ENCODE data around the gene TRPC4AP.

Gene TRPC4AP

GRCh38 chr20:35003211-35004031 lies 89.2 kb downstream of the TRPC4AP start:
- Histone ChIP-seq H3K27ac (no peak overlapping the region), H3K36me3 (peaks cover 100% of the 10 kb centered on the region), H3K4me3 (no peak overlapping the region), H4K20me1 (peaks cover 70% of the 10 kb centered on the region), H3K9ac (no peak overlapping the region), H3K4me2 (no peak overlapping the region), H3K27me3 (no peaks in the 10 kb centered on the region), H3K4me1 (no peaks in the 10 kb centered on the region), H3K9me3 (no peaks in the 10 kb centered on the region)
- no peak for TF ChIP-seq Cebpa-rat (IDR thresholded peaks at IDR 0.05)

- Histone ChIP-seq H3K4me2 (no peak overlapping the region), H3K4me3 (no peak overlapping the region), H3K36me3 (peaks cover 100% of the 10 kb centered on the region), H3K9ac (no peak overlapping the region), H4K20me1 (peaks cover 73% of the 10 kb centered on the region), H3K9me3 (no peaks in the 10 kb centered on the region), H3K27ac (no peak overlapping the region), H3K4me1 (no peaks in the 10 kb centered on the region), H3K27me3 (no peaks in the 10 kb centered on the region)
- TF ChIP-seq Cebpa-rat (IDR thresholded peaks at IDR 0.05) = no peak
These were observed 90.0 kb downstream of the TRPC4AP start for GRCh38 chr20:35002426-35003210.

DNA sequence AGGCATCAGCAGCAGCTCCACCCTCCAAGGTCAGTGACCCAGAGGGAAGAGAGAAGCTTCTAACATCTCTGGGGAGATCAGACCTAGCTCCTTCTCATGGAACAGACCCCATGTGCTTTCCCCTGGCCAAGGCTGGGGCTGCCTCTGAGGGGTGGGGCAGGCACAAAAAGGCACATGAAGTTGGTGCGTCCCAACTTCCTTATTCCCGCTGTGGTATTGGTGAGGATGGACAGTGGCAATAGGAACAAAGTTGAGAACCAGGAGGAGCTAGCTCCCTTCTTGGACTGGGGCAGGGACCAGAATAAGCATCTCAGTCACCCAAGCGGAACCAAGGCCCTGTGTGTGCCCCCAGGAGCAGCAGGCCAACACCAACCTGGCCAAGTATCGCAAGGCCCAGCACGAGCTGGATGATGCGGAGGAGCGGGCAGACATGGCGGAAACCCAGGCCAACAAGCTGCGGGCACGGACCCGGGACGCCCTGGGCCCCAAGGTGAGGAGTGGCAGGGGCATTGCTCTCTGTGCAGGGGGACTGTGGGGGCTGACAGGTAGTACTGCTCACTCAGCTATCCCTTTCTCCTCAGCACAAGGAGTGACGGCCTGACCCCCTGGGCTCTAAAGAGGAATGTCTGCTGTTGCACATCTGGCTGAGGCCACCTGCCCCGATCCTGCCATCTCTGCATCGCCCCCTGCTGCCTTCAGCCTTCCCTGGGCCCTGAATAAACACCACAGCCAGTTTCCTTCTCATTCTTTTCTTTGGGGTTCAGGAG lies 90.8 kb downstream of the TRPC4AP start:
- TF ChIP-seq Cebpa-rat (IDR thresholded peaks at IDR 0.05) = no peak
- H3K4me1 ChIP-seq = no peaks in the 10 kb centered on the region
- H3K4me2 ChIP-seq = no peak overlapping the region
- H3K9ac ChIP-seq = no peak overlapping the region
- H3K27me3 ChIP-seq = no peaks in the 10 kb centered on the region
- no peaks in the 10 kb centered on the region for H3K9me3 ChIP-seq
- no peak overlapping the region for H3K4me3 ChIP-seq
- peaks cover 99% of the 10 kb centered on the region for H3K36me3 ChIP-seq
- H4K20me1 ChIP-seq = peaks cover 69% of the 10 kb centered on the region
- no peak overlapping the region for H3K27ac ChIP-seq

GRCh38 chr20:35000922-35001595 lies 91.5 kb downstream of the TRPC4AP start:
- H3K4me3 ChIP-seq = no peak overlapping the region
- H3K36me3 ChIP-seq = peaks cover 99% of the 10 kb centered on the region
- H3K27me3 ChIP-seq = no peaks in the 10 kb centered on the region

GRCh38 chr20:35000311-35000921 lies 92.2 kb downstream of the TRPC4AP start:
- Histone ChIP-seq H3K9ac (no peak overlapping the region), H3K4me3 (no peak overlapping the region), H4K20me1 (peaks cover 59% of the 10 kb centered on the region), H3K27me3 (no peaks in the 10 kb centered on the region), H3K36me3 (peaks cover 99% of the 10 kb centered on the region), H3K4me1 (no peaks in the 10 kb centered on the region), H3K27ac (no peak overlapping the region), H3K9me3 (no peaks in the 10 kb centered on the region), H3K4me2 (no peak overlapping the region)
- no peak for TF ChIP-seq Cebpa-rat (IDR thresholded peaks at IDR 0.05)

More at GRCh38 chr20:35000922-35001595, 91.5 kb downstream of the TRPC4AP start:
- H3K4me2 ChIP-seq = no peak overlapping the region
- H4K20me1 ChIP-seq = peaks cover 64% of the 10 kb centered on the region
- H3K9ac ChIP-seq = no peak overlapping the region
- H3K9me3 ChIP-seq = no peaks in the 10 kb centered on the region
- H3K27ac ChIP-seq = no peak overlapping the region
- TF ChIP-seq Cebpa-rat (IDR thresholded peaks at IDR 0.05) = no peak
- no peaks in the 10 kb centered on the region for H3K4me1 ChIP-seq

DNA sequence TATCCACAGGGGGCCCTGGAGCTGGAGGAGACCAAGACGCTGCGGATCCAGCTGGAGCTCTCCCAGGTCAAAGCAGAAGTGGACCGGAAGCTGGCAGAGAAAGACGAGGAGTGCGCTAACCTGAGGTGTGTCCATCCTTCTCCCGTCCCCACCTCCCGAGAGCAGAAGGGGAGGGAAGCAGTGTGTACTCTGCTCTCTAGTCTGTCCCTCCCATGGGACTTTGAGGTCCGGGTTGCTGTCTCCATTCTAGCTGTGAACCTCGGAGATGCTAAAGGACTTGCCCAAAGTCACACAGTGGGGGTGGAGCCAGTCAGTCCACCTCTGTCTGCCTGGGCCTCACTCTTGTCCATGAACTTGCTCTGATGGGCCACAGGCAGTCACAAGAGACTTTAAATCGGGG lies 92.8 kb downstream of the TRPC4AP start:
- Histone ChIP-seq H3K9me3 (no peaks in the 10 kb centered on the region), H3K9ac (no peak overlapping the region), H3K27me3 (no peaks in the 10 kb centered on the region), H4K20me1 (peaks cover 55% of the 10 kb centered on the region), H3K4me1 (no peaks in the 10 kb centered on the region), H3K4me3 (no peak overlapping the region), H3K27ac (no peak overlapping the region), H3K36me3 (peaks cover 99% of the 10 kb centered on the region), H3K4me2 (no peak overlapping the region)
- TF ChIP-seq Cebpa-rat (IDR thresholded peaks at IDR 0.05) = no peak

DNA sequence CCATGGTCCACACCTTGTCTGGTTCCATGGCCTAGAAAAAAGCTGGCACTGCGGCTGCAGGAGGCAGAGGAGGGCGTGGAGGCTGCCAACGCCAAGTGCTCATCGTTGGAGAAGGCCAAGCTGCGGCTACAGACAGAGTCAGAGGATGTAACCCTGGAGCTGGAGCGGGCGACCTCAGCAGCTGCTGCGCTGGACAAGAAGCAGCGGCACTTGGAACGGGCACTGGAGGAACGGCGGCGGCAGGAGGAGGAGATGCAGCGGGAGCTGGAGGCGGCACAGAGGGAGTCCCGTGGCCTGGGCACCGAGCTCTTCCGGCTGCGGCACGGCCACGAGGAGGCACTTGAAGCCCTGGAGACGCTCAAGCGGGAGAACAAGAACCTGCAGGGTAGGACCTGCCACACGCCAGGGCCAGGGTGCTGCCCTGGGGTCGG lies 93.6 kb downstream of the TRPC4AP start:
- H3K9ac ChIP-seq = no peak overlapping the region
- H3K4me1 ChIP-seq = no peaks in the 10 kb centered on the region
- no peak overlapping the region for H3K4me3 ChIP-seq
- no peaks in the 10 kb centered on the region for H3K27me3 ChIP-seq
- H3K9me3 ChIP-seq = no peaks in the 10 kb centered on the region
- peaks cover 99% of the 10 kb centered on the region for H3K36me3 ChIP-seq
- H3K27ac ChIP-seq = no peak overlapping the region
- no peak for TF ChIP-seq Cebpa-rat (IDR thresholded peaks at IDR 0.05)
- no peak overlapping the region for H3K4me2 ChIP-seq
- H4K20me1 ChIP-seq = peaks cover 56% of the 10 kb centered on the region

GRCh38 chr20:34998331-34998950 lies 94.2 kb downstream of the TRPC4AP start:
- Histone ChIP-seq H3K9me3 (no peaks in the 10 kb centered on the region), H3K4me2 (no peak overlapping the region), H3K27ac (no peak overlapping the region), H4K20me1 (peaks cover 58% of the 10 kb centered on the region), H3K36me3 (peaks cover 99% of the 10 kb centered on the region), H3K4me3 (no peak overlapping the region), H3K9ac (no peak overlapping the region), H3K4me1 (no peaks in the 10 kb centered on the region), H3K27me3 (no peaks in the 10 kb centered on the region)
- TF ChIP-seq Cebpa-rat (IDR thresholded peaks at IDR 0.05) = no peak

Measured in BLaER1 (cell line).